Upper lobe of left lung (tissue), 4 donors: Measurements from ENCODE around the gene EXOC3.
A peak's percentile ranks its signal among the peaks of the same experiment; 100 is the strongest.

Experiments used
- CTCF ChIP-seq, 6 experiments: fragments of 450-650 bp in 4 of 6; fragments of 200-600 bp in 2 of 6; sonication (generic) in 2 of 6; IDR thresholded peaks; one replicate each; pipeline ENCODE4 v1.5.1; 2016 to 2019; ENCODE audit warnings: antibody characterized with exemption in 6 of 6
- POLR2A ChIP-seq, 4 donors: fragments of 450-650 bp; IDR thresholded peaks; one replicate each; pipeline ENCODE4 v1.5.1; 2016 to 2017; ENCODE audit warnings: antibody characterized with exemption in 4 of 4, mild to moderate bottlenecking in 2 of 4
- POLR2AphosphoS5 ChIP-seq, 2 donors: sonication (generic); formaldehyde crosslinking; IDR thresholded peaks; one replicate each; pipeline ENCODE4 v1.5.1; 2017; ENCODE audit warnings: antibody characterized with exemption in 2 of 2

DNA sequence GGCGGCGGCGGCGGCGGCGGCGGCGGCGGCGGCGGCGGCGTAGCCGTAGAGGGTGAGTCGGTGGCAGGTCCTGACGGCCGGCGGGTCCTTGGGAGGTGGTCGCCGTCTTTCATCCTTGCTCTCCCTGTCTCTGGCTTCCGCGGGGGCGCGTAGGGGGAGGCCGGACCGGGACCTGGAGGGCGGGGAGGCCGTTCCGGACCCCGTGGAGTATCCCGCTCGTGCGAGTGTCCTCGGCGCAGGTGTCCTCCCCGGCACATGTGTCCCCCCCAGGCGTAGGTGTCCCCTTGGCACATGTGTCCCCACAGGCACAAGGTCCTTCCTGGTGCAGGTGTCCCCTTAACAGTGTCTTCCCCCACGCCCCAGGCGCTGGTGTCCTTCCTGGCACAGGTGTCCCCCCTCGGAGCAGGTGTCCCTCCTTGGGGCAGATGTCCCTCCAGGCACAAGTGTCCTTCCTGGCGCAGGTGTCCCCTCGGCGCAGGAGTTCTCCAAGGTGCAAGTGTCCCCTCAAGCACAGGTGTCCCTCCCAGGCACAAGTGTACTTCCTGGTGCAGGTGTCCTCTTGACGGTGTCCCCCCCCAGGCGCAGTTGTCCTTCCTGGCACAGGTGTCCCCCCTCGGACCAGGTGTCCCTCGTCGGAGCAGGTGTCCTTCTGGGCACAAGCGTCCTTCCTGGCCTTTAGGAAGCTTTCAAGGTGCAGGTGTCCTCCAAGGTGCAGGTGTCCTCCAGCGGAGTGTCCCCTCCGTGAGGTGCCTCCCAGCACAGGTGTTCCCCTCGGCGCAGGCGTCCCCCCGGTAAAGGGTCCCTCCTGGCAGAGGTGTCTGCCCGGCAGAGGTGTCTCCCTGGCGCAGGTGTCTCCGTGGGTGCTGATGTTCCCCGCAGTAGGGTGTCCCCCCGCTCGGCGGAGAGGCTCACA, 519 bp downstream of the EXOC3 start:
- TF ChIP-seq POLR2A (IDR thresholded peaks at IDR 0.05), result peak in 1 of 4 donors; percentile 58
- TF ChIP-seq CTCF (IDR thresholded peaks at IDR 0.05), result no peak
- no peak for TF ChIP-seq POLR2AphosphoS5 (IDR thresholded peaks at IDR 0.05)
